Body of pancreas (tissue), 4 donors: Measurements from ENCODE around the gene PTGES2. TPM values are rescaled to one million over a fixed set of nuclear protein-coding genes. Genes with fewer than 3 reads are reported as not detected.

Source experiments
- ATAC-seq: fragments of 150-250 bp; one replicate; pipeline ENCODE4 v1.9.1; 2016
- DNase-seq, 4 donors: peaks; one replicate each; pipeline ENCODE4 v3.0.0-alpha.2; 2019
- H3K27ac ChIP-seq, 4 donors: fragments of 200-600 bp; sonication (generic); 1 replicate in 3 of 4; 2 replicates in 1 of 4; pipeline versions ENCODE4 v1.5.1 to v1.6.1; 2016 to 2019; ENCODE audit warnings: mild to moderate bottlenecking in 1 of 4, mixed read lengths in 1 of 4, moderate library complexity in 1 of 4
- H3K27me3 ChIP-seq, 2 donors: fragments of 200-600 bp; sonication (generic); one replicate each; pipeline ENCODE4 v1.6.0; 2016; ENCODE audit warnings: mild to moderate bottlenecking in 1 of 2
- H3K36me3 ChIP-seq, 2 donors: fragments of 200-600 bp; sonication (generic); replicated peaks in 1 of 2; 2 replicates each; pipeline ENCODE4 v1.5.1; 2016; ENCODE audit warnings: low read depth in 2 of 2; ENCODE audit not compliant: insufficient read depth in 1 of 2
- H3K4me1 ChIP-seq: fragments of 200-600 bp; sonication (generic); one replicate; pipeline ENCODE4 v1.6.0; 2016
- H3K4me3 ChIP-seq, 2 donors: fragments of 200-600 bp; sonication (generic); 1 replicate in 1 of 2; 2 replicates in 1 of 2; pipeline ENCODE4 v1.5.1; 2016 to 2019
- H3K9me3 ChIP-seq, 3 donors: fragments of 200-600 bp; sonication (generic); 1 replicate in 2 of 3; 2 replicates in 1 of 3; pipeline ENCODE4 v1.5.1; 2016
- CTCF ChIP-seq, 7 experiments: fragments of 450-650 bp in 4 of 7; fragments of 200-600 bp in 3 of 7; sonication (generic) in 3 of 7; IDR thresholded peaks; one replicate each; pipeline ENCODE4 v1.5.1; 2016 to 2019; ENCODE audit warnings: antibody characterized with exemption in 7 of 7
- POLR2A ChIP-seq, 3 donors: fragments of 450-650 bp; IDR thresholded peaks; one replicate each; pipeline ENCODE4 v1.6.1; 2016; ENCODE audit warnings: antibody characterized with exemption in 3 of 3, mild to moderate bottlenecking in 2 of 3
- WGBS, 2 donors: methylation state at CpG; one replicate each; pipeline ENCODE4 v1.1.5; 2017; 5-methylcytosine and 5-hydroxymethylcytosine counted together
- intact Hi-C: fragments of 100-400 bp; cut with DNase I; formaldehyde crosslinking; loops from one replicate; pipeline ENCODE4 v1.15.1; 2023
- total RNA-seq, 2 donors: library from RNA; depleted of rRNA; stranded (reverse); fragments of >200 nt; gene quantifications; one replicate each; pipeline ENCODE4 v1.1.0, GENCODE V29; 2016

The PTGES2 gene
- total RNA-seq, 2 donors from 2014 or later, result 55.8 to 145 TPM

DNA sequence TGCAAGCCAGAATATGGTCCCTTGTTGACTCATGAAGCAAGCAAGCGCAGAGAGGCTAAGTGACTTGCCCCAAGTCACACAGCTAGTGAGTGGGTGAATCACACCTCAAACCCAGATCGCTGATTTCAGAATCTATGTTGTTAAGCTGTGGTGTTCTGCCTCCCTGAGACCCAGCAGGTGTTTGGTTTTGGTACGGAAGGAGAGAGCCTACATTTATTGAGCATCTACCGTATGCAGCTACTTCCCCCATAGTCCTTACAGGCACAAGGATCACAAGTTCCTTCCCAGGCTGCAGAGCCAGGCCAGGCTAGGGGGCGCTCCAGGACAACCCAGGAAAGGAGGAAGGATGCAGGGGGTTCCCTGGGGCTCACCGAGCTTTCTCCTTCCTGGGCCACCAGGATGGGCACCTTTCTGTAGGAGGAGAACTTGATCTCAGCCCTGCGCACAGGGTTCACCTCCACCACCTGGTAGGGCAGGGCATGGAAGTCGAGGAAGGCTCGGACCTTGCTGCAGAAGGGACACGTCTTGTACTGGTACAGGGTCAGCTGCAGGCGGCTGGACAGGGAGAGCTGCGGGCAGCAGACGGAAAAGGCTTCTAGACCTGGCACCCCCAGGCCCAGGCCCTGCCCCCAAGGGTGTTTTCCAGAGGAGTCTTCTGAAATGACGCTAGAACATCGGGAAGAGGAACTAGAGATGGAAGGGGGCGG, 2.5 kb downstream of the PTGES2 start:
- no peak for ATAC-seq
- WGBS, 2 donors, result 71 to 79% methylated on average over 13 to 16 of the region's 16 CpGs
- H3K27ac ChIP-seq, result no peak overlapping the region

GRCh38 chr9:128124451-128124850, 3.1 kb downstream of the PTGES2 start:
- Histone ChIP-seq H3K27me3 (no peaks in the 10 kb centered on the region), H3K9me3 (no peaks in the 10 kb centered on the region), H3K4me3 (no peak overlapping the region), H3K36me3 (peaks cover 4 to 11% of the 10 kb centered on the region in 2 donors), H3K27ac (no peak overlapping the region), H3K4me1 (peaks cover 42% of the 10 kb centered on the region)
- ATAC-seq (no peak), DNase-seq (peak in 1 of 4 donors; percentile 8)
- intact Hi-C loops, result loop anchor here (10.0 kb wide), 1 partner anchor 180 kb away; no protein-coding TSS in a partner anchor
- TF ChIP-seq CTCF (IDR thresholded peaks at IDR 0.05) (no peak), POLR2A (IDR thresholded peaks at IDR 0.05) (no peak)
- 87 to 94% methylated on average over 7 to 8 of the region's 8 CpGs for WGBS, 2 donors

More for the DNA sequence above, 2.5 kb downstream of the PTGES2 start:
- peak in 6 of 7 experiments; percentile 10 to 42 (median 38) for TF ChIP-seq CTCF (IDR thresholded peaks at IDR 0.05)
- TF ChIP-seq POLR2A (IDR thresholded peaks at IDR 0.05), result no peak
- Histone ChIP-seq H3K9me3 (no peaks in the 10 kb centered on the region), H3K36me3 (peaks cover 4 to 11% of the 10 kb centered on the region in 2 donors), H3K4me3 (no peak overlapping the region), H3K4me1 (peaks cover 37% of the 10 kb centered on the region), H3K27me3 (no peaks in the 10 kb centered on the region)
- intact Hi-C loops, result loop anchor here (10.0 kb wide), 1 partner anchor 180 kb away; no protein-coding TSS in a partner anchor
- peak; percentile 64 to 69 (median 66) for DNase-seq

DNA sequence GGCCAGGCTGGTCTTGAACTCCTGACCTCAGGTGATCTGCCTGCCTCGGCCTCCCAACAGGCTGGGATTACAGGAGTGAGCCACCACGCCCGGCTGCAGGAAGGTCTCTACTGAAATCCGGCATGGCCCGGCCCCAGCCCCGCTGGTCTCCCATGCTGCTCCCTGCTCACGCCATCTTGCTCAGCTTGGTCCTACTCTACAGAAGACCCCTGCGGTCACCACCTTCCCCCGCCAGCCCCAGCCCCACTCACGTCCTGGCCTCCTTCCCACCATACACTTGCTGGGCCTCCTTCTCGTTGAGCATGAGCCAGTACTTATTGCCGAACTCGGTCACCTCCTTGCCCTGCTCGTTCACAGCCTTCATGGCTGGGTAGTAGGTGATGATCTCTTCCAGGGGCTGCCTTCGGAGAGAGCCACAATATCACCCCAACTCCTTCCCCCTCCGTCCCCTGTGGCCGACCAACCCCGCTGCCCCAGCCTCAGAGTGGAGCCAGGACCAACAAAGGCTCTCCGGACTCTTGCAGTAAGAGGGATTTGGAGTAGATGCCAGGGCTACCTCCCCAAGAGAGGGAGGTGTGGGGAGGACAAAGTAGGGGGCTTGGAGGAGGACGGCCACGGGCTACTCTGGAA, 4.0 kb downstream of the PTGES2 start:
- intact Hi-C loops, result loop anchor here (10.0 kb wide), 1 partner anchor 179 kb away; no protein-coding TSS in a partner anchor
- no peak for ATAC-seq
- Histone ChIP-seq H3K4me1 (peaks cover 40% of the 10 kb centered on the region), H3K9me3 (no peaks in the 10 kb centered on the region), H3K36me3 (peaks cover 4 to 11% of the 10 kb centered on the region in 2 donors), H3K27ac (no peak overlapping the region), H3K27me3 (no peaks in the 10 kb centered on the region), H3K4me3 (no peak overlapping the region)
- peak in 1 of 4 donors; percentile 10 for DNase-seq
- TF ChIP-seq CTCF (IDR thresholded peaks at IDR 0.05) (no peak), POLR2A (IDR thresholded peaks at IDR 0.05) (no peak)
- 91 to 92% methylated on average over 21 of the region's 21 CpGs for WGBS, 2 donors

GRCh38 chr9:128122809-128123175, 4.7 kb downstream of the PTGES2 start:
- no peak for TF ChIP-seq POLR2A (IDR thresholded peaks at IDR 0.05)
- TF ChIP-seq CTCF (IDR thresholded peaks at IDR 0.05), result no peak
- no peaks in the 10 kb centered on the region for H3K27me3 ChIP-seq
- no peak for ATAC-seq
- DNase-seq, result peak in 1 of 4 donors; percentile 13
- intact Hi-C loops, result loop anchor here (10.0 kb wide), 1 partner anchor 178 kb away; no protein-coding TSS in a partner anchor
- peaks cover 4 to 11% of the 10 kb centered on the region in 2 donors for H3K36me3 ChIP-seq
- no peak overlapping the region for H3K4me3 ChIP-seq
- peaks cover 44% of the 10 kb centered on the region for H3K4me1 ChIP-seq
- H3K27ac ChIP-seq, result no peak overlapping the region
- H3K9me3 ChIP-seq, result no peaks in the 10 kb centered on the region
- WGBS, 2 donors, result 92 to 96% methylated on average over 21 to 24 of the region's 24 CpGs
